Testis (tissue), 3 donors: ENCODE measurements around the gene CCDC9. TPM values are rescaled to one million over a fixed set of nuclear protein-coding genes. Genes with fewer than 3 reads are reported as not detected.
"Not testable (repeated sequence)": the region's sequence is repeated elsewhere in the genome, so short reads cannot be mapped to it uniquely, and the experiment has no call there.

Experiments used
- DNase-seq: peaks from one replicate; pipeline ENCODE4 v3.0.0-alpha.2; 2019
- H3K27ac ChIP-seq, 2 donors: fragments of 200-600 bp; sonication (generic); one replicate each; pipeline ENCODE4 v1.5.1; 2019
- H3K27me3 ChIP-seq: fragments of 200-600 bp; sonication (generic); one replicate; pipeline ENCODE4 v1.5.1; 2019
- H3K36me3 ChIP-seq: fragments of 200-600 bp; sonication (generic); one replicate; pipeline ENCODE4 v1.5.1; 2017; ENCODE audit warnings: low read depth; ENCODE audit errors: missing control alignments
- H3K4me1 ChIP-seq: fragments of 200-600 bp; sonication (generic); one replicate; pipeline ENCODE4 v1.5.1; 2019
- H3K4me3 ChIP-seq, 2 donors: fragments of 200-600 bp; sonication (generic); one replicate each; pipeline ENCODE4 v1.5.1; 2017 to 2019
- H3K9me3 ChIP-seq: fragments of 200-600 bp; sonication (generic); one replicate; pipeline ENCODE4 v1.5.1; 2017
- CTCF ChIP-seq, 3 experiments: fragments of 450-650 bp in 2 of 3; fragments of 200-600 bp in 1 of 3; sonication (generic) in 1 of 3; IDR thresholded peaks; one replicate each; pipeline ENCODE4 v1.5.1; 2016 to 2019; ENCODE audit warnings: antibody characterized with exemption in 3 of 3, mild to moderate bottlenecking in 2 of 3, moderate library complexity in 1 of 3
- POLR2A ChIP-seq: fragments of 450-650 bp; IDR thresholded peaks from one replicate; pipeline ENCODE4 v1.6.1; 2017; ENCODE audit warnings: antibody characterized with exemption, mild to moderate bottlenecking, moderate library complexity
- WGBS, 2 donors: methylation state at CpG; one replicate each; pipeline ENCODE4 v1.1.5; 2018; 5-methylcytosine and 5-hydroxymethylcytosine counted together
- intact Hi-C: fragments of 100-400 bp; cut with DNase I; formaldehyde crosslinking; loops from one replicate; pipeline ENCODE4 v1.15.1; 2023; ENCODE audit warnings: low total_unique reads
- polyA plus RNA-seq: library from polyadenylated mRNA; stranded (reverse); fragments of 350-450 nt; fragmentation: Illumina TruSeq; extraction: RNeasy Lipid Tissue Mini Kit (QIAGEN cat#74804); gene quantifications from one replicate; pipeline ENCODE4 v1.2.3, GENCODE V29; 2014; ENCODE audit warnings: low read depth, low replicate concordance; ENCODE audit not compliant: insufficient read depth
- total RNA-seq, 2 donors: library from RNA; depleted of rRNA; stranded (reverse); fragments of >200 nt; gene quantifications; one replicate each; pipeline ENCODE4 v1.2.3, GENCODE V29; 2016

The CCDC9 gene
- total and polyA plus RNA-seq, 3 donors from 2014 or later, result 50.9 to 65.0 (median 61.0) TPM

GRCh38 chr19:47260476-47260875 lies 4.2 kb downstream of the CCDC9 start:
- H3K4me1 ChIP-seq, result peaks cover 17% of the 10 kb centered on the region
- no peak for TF ChIP-seq POLR2A
- TF ChIP-seq CTCF (IDR thresholded peaks at IDR 0.05), result no peak
- H3K9me3 ChIP-seq, result no peaks in the 10 kb centered on the region
- no peaks in the 10 kb centered on the region for H3K27me3 ChIP-seq
- intact Hi-C loops, result no loop called here
- H3K27ac ChIP-seq, result no peak overlapping the region
- no peaks in the 10 kb centered on the region for H3K36me3 ChIP-seq
- WGBS, 2 donors, result 78 to 93% methylated on average over 3 to 17 of the region's 17 CpGs
- no peak for DNase-seq
- no peak overlapping the region for H3K4me3 ChIP-seq

GRCh38 chr19:47261946-47262793 lies 5.8 kb downstream of the CCDC9 start:
- H3K4me1 ChIP-seq, result peaks cover 17% of the 10 kb centered on the region
- DNase-seq, H3K27me3 ChIP-seq, H3K9me3 ChIP-seq, H3K27ac ChIP-seq, intact Hi-C loops, H3K36me3 ChIP-seq, H3K4me3 ChIP-seq: not testable (repeated sequence)
- 85 to 90% methylated on average over 14 of the region's 14 CpGs for WGBS, 2 donors

- intact Hi-C loops, result no loop called here
- WGBS, 2 donors, result 88% methylated on average over 8 to 30 of the region's 30 CpGs
- no peaks in the 10 kb centered on the region for H3K36me3 ChIP-seq
Observed at GRCh38 chr19:47264629-47265028, 8.3 kb downstream of the CCDC9 start.

GRCh38 chr19:47266401-47266941 lies 10.1 kb downstream of the CCDC9 start:
- intact Hi-C loops, result no loop called here
- WGBS, 2 donors, result 91 to 94% methylated on average over 15 to 21 of the region's 21 CpGs
- TF ChIP-seq POLR2A (no peak), CTCF (IDR thresholded peaks at IDR 0.05) (no peak)

More at GRCh38 chr19:47264629-47265028, 8.3 kb downstream of the CCDC9 start:
- Histone ChIP-seq H3K27me3 (no peaks in the 10 kb centered on the region), H3K4me3 (no peak overlapping the region), H3K4me1 (no peaks in the 10 kb centered on the region), H3K9me3 (no peaks in the 10 kb centered on the region), H3K27ac (no peak overlapping the region)
- no peak for DNase-seq
- TF ChIP-seq CTCF (IDR thresholded peaks at IDR 0.05), result no peak
- no peak for TF ChIP-seq POLR2A

GRCh38 chr19:47267350-47267759 lies 11.0 kb downstream of the CCDC9 start:
- no peaks in the 10 kb centered on the region for H3K4me1 ChIP-seq
- no peak for DNase-seq
- H3K9me3 ChIP-seq, result no peaks in the 10 kb centered on the region
- 86% methylated on average over 12 to 14 of the region's 14 CpGs for WGBS, 2 donors
- H3K27ac ChIP-seq, result no peak overlapping the region
- TF ChIP-seq CTCF (IDR thresholded peaks at IDR 0.05), result no peak
- no peak for TF ChIP-seq POLR2A
- no peaks in the 10 kb centered on the region for H3K27me3 ChIP-seq
- no peaks in the 10 kb centered on the region for H3K36me3 ChIP-seq
- intact Hi-C loops, result no loop called here
- no peak overlapping the region for H3K4me3 ChIP-seq

More at GRCh38 chr19:47266401-47266941, 10.1 kb downstream of the CCDC9 start:
- no peaks in the 10 kb centered on the region for H3K4me1 ChIP-seq
- no peaks in the 10 kb centered on the region for H3K27me3 ChIP-seq
- no peak overlapping the region for H3K27ac ChIP-seq
- no peak overlapping the region for H3K4me3 ChIP-seq
- no peak for DNase-seq
- H3K36me3 ChIP-seq, result no peaks in the 10 kb centered on the region
- no peaks in the 10 kb centered on the region for H3K9me3 ChIP-seq
